OCI-LY7 (cell line): ENCODE data around the gene PDXP. TPM values are rescaled to one million over a fixed set of nuclear protein-coding genes. Genes with fewer than 3 reads are reported as not detected.

ENCODE experiments used
- BruUV-seq: library from RNA; stranded (reverse); fragments of 400-500 nt; replicated peaks from 2 replicates; lab custom pipeline; 2021; lab: Mats Ljungman, UMichigan
- CTCF ChIA-PET: fragments of 300-600 bp; sonication (Branson Sonifier 250); formaldehyde crosslinking; loops from one replicate; lab custom pipeline; 2022; ENCODE audit warnings: antibody characterized with exemption; ENCODE audit not compliant: unreplicated experiment; lab: Charles Lee
- POLR2A ChIA-PET: fragments of 300-600 bp; sonication (Branson Sonifier 250); formaldehyde crosslinking; loops from one replicate; lab custom pipeline; 2022; ENCODE audit warnings: antibody characterized with exemption; lab: Charles Lee
- DNase-seq: peaks from one replicate; pipeline ENCODE4 v3.0.0-alpha.2; 2015; ENCODE audit warnings: low spot score
- H2AFZ ChIP-seq: fragments of 200-600 bp; sonication (generic), shearing (Covaris generic); 2 replicates; pipeline ENCODE4 v1.6.1; 2014; ENCODE audit warnings: mild to moderate bottlenecking, antibody characterized with exemption, low read length, moderate library complexity
- H3K27ac ChIP-seq: fragments of 200-600 bp; sonication (generic); 2 replicates; pipeline ENCODE4 v1.5.1; 2014; ENCODE audit warnings: mixed run types, low read depth, mild to moderate bottlenecking, moderate library complexity, low read length, inconsistent platforms; ENCODE audit not compliant: poor library complexity, severe bottlenecking
- H3K36me3 ChIP-seq: fragments of 200-600 bp; sonication (generic); 2 replicates; pipeline ENCODE4 v1.6.1; 2014; ENCODE audit warnings: mild to moderate bottlenecking, antibody characterized with exemption, low read length, moderate library complexity, mixed read lengths; ENCODE audit not compliant: insufficient read depth
- H3K4me1 ChIP-seq: fragments of 200-600 bp; sonication (generic); 2 replicates; pipeline ENCODE4 v1.5.1; 2014; ENCODE audit warnings: mild to moderate bottlenecking, low read length; ENCODE audit not compliant: insufficient read depth, poor library complexity, severe bottlenecking
- H3K4me2 ChIP-seq: fragments of 200-600 bp; sonication (generic); 2 replicates; pipeline ENCODE4 v1.6.1; 2014; ENCODE audit warnings: mild to moderate bottlenecking, low read length
- H3K4me3 ChIP-seq: fragments of 200-600 bp; sonication (generic); 2 replicates; pipeline ENCODE4 v1.5.1; 2014; ENCODE audit warnings: mild to moderate bottlenecking, low read depth, low read length; ENCODE audit not compliant: poor library complexity, severe bottlenecking
- H3K79me2 ChIP-seq: fragments of 200-600 bp; sonication (generic); 2 replicates; pipeline ENCODE4 v1.6.1; 2016; ENCODE audit warnings: low read depth, mild to moderate bottlenecking, low read length, moderate library complexity, mixed read lengths; ENCODE audit not compliant: insufficient read depth
- H3K9me2 ChIP-seq: fragments of 200-600 bp; sonication (generic); 2 replicates; pipeline ENCODE4 v1.6.1; 2016; ENCODE audit warnings: mild to moderate bottlenecking, low read length, mixed read lengths; ENCODE audit not compliant: insufficient read depth
- H3K9me3 ChIP-seq: fragments of 200-600 bp; sonication (generic); 2 replicates; pipeline ENCODE4 v1.6.1; 2014; ENCODE audit warnings: mild to moderate bottlenecking, mixed run types, low read length, mixed read lengths
- H4K20me1 ChIP-seq: fragments of 200-600 bp; sonication (generic); 2 replicates; pipeline ENCODE4 v1.6.1; 2014; ENCODE audit warnings: mild to moderate bottlenecking, antibody characterized with exemption, low read length, moderate library complexity, mixed read lengths; ENCODE audit not compliant: insufficient read depth
- CTCF ChIP-seq: fragments of 200-600 bp; sonication (generic); conservative IDR thresholded peaks from 2 replicates; pipeline ENCODE4 v1.5.1; 2014; ENCODE audit warnings: mild to moderate bottlenecking, antibody characterized with exemption, low read length, moderate library complexity, mixed read lengths
- EZH2phosphoT487 ChIP-seq: fragments of 200-600 bp; sonication (generic); IDR thresholded peaks from 2 replicates; pipeline ENCODE4 v1.6.1; 2018; ENCODE audit warnings: low read depth, borderline replicate concordance, mild to moderate bottlenecking, mixed run types, antibody characterized with exemption, low read length, moderate library complexity, mixed read lengths
- intact Hi-C: fragments of 100-400 bp; cut with micrococcal nuclease; formaldehyde crosslinking; loops from one replicate; pipeline ENCODE4 v1.10.0; 2022; ENCODE audit not compliant: unreplicated experiment
- total RNA-seq, 2 experiments: library from RNA; depleted of rRNA in 1 of 2; stranded (reverse); fragments of >200 nt in 1 of 2; shearing (Covaris generic) in 1 of 2; gene quantifications; 2 replicates each; pipeline ENCODE4 v1.2.3, GENCODE V29; 2014 to 2022

Gene PDXP
- total RNA-seq, 2 experiments from 2014 or later: 55.8 to 61.2 TPM

GRCh38 chr22:37633089-37633624 is 25.4 kb upstream of the PDXP start:
- H3K9me3 ChIP-seq: no peaks in the 10 kb centered on the region
- CTCF ChIA-PET: interaction anchor here (0.5 to 1.1 kb wide), 2 partner anchors 23 to 25 kb away, joined by 3 to 6 read pairs; partner anchors contain the start of gene PDXP
- POLR2A ChIA-PET: interaction anchor here (0.6 to 1.1 kb wide), 4 partner anchors 10 to 155 kb away, joined by 3 to 4 read pairs (median 4); partner anchors contain the start of genes GGA1 and PDXP
- H3K4me2 ChIP-seq: peak overlapping the region; percentile 45
- H3K4me1 ChIP-seq: peaks cover 30% of the 10 kb centered on the region
- intact Hi-C loops: no loop called here
- no peaks in the 10 kb centered on the region for H4K20me1 ChIP-seq
- H3K36me3 ChIP-seq: peaks cover 44% of the 10 kb centered on the region; the same call in 1 of the 2 replicates
- H3K27ac ChIP-seq: peak overlapping the region; percentile 56
- no peaks in the 10 kb centered on the region for H3K9me2 ChIP-seq
- TF ChIP-seq CTCF (no peak), EZH2phosphoT487 (no peak)
- TSS peak; percentile 59 for BruUV-seq
- H3K4me3 ChIP-seq: no peak overlapping the region
- no peak for DNase-seq
- no peak overlapping the region for H2AFZ ChIP-seq
- no peaks in the 10 kb centered on the region for H3K79me2 ChIP-seq

GRCh38 chr22:37633625-37634416 is 24.7 kb upstream of the PDXP start:
- Histone ChIP-seq H3K4me3 (no peak overlapping the region), H4K20me1 (no peaks in the 10 kb centered on the region)
- peak; percentile 65 for DNase-seq

More at GRCh38 chr22:37633625-37634416, 24.7 kb upstream of the PDXP start:
- intact Hi-C loops: no loop called here
- Histone ChIP-seq H3K9me2 (no peaks in the 10 kb centered on the region), H3K4me1 (peaks cover 31% of the 10 kb centered on the region), H3K9me3 (no peaks in the 10 kb centered on the region), H2AFZ (no peak overlapping the region), H3K4me2 (peak overlapping the region; percentile 45), H3K79me2 (no peaks in the 10 kb centered on the region), H3K27ac (peak overlapping the region; percentile 56), H3K36me3 (peaks cover 38% of the 10 kb centered on the region; the same call in 1 of the 2 replicates)
- TF ChIP-seq EZH2phosphoT487 (no peak), CTCF (peak; percentile 24; the same call in 1 of the 2 replicates)
- CTCF ChIA-PET: interaction anchor here (0.5 to 1.6 kb wide), 3 partner anchors 9 to 24 kb away, joined by 3 to 6 read pairs (median 4); partner anchors contain the start of gene PDXP
- POLR2A ChIA-PET: interaction anchor here (0.6 to 1.1 kb wide), 4 partner anchors 10 to 154 kb away, joined by 3 to 4 read pairs (median 4); partner anchors contain the start of genes GGA1 and PDXP
- no TSS peak for BruUV-seq
